ENCODE results near the gene MAP4K5.

Gene MAP4K5

DNA sequence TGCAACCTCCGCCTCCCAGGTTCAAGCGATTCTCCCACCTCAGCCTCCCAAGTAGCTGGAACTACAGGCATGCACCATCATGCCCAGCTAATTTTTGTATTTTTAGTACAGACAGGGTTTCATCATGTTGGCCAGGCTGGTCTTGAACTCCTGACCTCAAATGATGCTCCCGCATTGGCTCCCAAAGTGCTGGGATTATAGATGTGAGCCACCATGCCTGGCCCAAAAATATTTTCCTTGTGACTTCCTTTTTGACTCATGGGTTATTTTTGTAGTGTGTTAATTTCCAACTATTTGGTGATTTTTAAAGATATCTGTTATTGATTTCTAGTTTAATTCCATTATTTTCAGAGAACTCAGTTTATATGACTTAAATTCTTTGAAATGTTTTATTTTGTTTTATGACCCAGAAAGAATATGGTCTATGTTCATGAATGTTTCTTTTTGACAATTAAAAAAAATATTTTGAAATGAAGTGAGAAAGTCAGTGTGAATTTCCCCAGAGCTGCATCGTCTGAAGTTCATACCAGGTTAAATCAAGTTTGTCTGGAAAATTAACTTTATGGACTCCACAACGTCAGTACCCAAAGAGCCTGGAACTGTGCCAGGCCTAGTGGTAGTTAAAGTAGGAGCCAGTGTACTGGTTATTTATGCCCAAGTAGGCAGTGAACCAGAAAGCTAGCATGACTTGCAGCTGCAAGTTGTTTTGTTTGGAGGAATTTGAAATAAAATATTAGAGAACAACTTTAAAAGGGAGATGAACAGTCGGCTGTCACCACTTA is 132.9 kb downstream of the MAP4K5 start:
- DNase-seq (ENCODE audit: low read depth in 2 of 2): no peak

- DNase-seq (ENCODE audit: low read depth in 2 of 2): no peak
These were observed 134.2 kb downstream of the MAP4K5 start for GRCh38 chr14:50398189-50398580.

- no peak for DNase-seq (ENCODE audit: low read depth in 2 of 2)
These were observed 134.8 kb downstream of the MAP4K5 start for GRCh38 chr14:50397390-50398188.

DNA sequence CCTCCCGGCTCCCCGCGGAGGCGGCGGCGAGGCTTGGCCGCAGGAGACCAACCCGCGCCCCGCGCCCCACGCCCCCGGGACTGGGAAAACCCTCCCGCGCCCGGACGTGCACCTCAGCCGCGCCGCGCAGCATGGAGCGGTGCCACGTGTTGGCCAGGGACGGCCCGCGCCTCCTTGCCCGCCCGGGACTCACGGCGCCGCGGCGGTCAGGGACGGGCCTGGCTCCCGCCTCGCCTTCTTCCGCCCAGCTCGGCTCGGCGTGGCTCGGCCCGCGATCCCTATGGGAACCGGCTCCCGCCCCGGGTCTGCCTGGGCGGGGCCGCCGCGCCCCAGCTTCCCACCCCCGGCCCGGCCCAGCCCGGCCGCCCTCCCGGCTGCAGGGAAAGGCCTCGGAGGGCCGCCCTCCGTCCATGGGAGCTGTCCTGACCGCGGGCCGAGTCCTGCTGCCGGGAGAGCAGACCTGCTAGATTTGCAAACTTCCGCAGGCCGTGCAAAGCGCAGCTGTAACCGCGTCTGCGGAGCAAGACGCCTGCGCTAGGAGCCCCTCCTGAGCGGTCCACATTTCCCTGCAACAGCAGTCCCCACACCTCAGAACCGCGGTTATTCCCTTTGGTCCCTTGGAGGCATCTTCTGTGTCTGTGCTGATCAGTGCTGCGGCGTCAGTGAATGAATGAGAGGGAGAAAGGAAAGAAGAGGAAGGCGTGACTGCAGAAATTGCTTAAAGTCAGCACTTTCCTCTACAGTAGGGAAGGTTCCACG is 135.6 kb downstream of the MAP4K5 start, which contains the start of gene CDKL1:
Gene CDKL1, minus strand, starts transcription at position 251 of the 759 bp plus-strand sequence. CDS start 1,013 bp downstream, outside the sequence.
- DNase-seq (ENCODE audit: low read depth in 2 of 2): peak; percentile 26 to 34

DNA sequence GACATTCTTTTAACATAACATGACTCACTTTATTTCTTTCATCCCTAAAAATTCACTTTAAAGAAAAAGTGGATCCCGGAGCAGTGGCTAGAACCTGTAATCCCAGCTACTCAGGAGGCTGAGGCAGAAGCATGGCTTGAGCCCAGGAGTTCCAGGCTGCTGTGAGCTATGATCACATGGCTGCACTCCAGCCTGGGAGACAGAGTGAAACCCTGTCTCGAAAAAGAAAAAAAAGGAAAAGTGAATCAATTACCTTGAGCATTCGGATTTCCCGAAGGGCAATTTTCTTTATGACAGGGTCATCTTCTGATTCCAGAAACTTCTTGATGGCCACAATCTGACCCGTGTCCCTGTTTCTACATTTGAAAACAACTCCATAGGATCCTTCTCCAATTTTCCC is 136.9 kb downstream of the MAP4K5 start:
- no peak for DNase-seq (ENCODE audit: low read depth in 2 of 2)

DNA sequence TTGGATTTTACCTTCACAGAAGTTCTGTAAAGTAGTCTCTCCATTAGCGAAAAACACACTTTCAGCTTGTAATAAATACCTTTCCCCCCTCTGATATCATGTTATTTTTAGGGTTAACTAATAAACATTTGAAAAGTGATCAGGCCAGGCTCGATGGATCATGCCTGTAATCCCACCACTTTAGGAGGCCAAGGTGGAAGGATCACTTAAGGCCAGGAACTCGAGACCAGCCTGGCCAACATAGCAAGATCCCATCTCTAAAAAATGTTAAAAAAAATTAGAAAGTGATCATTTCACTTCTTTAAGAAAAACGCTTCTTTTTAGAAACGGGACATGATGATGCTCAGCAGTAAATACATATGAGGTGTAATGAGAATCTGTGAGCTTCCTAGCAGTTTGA is 137.7 kb downstream of the MAP4K5 start:
- no peak for DNase-seq (ENCODE audit: low read depth in 2 of 2)

DNA sequence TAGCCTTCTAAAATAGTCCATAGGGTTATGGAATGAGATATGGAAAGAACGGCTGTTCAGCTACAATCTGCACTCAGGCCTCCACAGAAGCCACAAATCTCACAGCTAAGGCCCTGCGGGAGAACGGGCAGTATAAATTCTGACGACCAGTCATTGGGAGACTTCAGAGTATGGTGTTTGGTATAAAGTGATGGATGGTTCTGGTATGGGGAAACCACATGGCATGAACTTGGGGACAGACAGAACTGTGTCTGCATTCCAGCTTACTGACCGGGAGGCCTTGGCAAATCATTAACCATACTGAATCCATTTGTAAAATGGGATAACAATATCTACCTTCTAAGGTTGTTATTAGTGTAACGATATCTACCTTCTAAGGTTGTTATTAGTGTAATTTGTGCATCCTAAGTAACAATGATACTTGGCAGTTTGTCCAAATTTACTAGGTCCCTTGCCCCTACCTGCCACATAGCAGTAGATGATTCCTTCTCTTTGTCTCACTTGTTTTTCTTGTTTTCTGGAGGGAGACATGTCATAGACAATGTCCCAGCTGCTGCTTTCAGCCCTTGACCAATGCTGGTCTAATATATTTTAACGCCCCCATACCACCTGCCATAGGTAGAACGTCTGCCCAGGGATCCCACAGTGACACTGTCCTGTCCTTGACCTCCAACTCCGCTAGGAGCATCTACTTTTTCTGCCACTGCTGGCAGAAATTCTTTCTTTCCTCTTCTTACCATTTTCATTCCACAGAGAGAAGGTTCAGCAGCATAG is 142.5 kb downstream of the MAP4K5 start:
- DNase-seq (ENCODE audit: low read depth in 2 of 2): no peak

GRCh38 chr14:50388256-50388931 is 144.0 kb downstream of the MAP4K5 start:
- no peak for DNase-seq (ENCODE audit: low read depth in 2 of 2)

DNA sequence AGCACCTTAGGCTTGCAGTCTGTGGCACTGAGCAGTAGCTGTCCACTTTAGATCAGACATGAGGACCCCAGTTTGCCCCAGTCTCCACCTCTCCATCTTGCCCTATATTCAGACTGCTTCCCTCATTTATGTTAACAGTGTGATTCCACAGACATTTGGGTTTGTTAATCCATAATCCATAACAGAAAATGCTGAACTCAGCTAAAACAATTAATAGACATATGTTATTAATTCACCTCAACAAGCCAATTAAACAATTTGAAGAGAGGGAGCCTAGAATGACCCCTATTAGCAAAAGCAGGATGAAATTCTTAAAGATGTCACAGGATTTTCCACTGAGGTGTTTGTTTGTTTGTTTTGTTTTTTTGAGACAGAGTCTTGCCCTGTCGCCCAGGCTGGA is 144.8 kb downstream of the MAP4K5 start:
- DNase-seq (ENCODE audit: low read depth in 2 of 2): no peak

DNA sequence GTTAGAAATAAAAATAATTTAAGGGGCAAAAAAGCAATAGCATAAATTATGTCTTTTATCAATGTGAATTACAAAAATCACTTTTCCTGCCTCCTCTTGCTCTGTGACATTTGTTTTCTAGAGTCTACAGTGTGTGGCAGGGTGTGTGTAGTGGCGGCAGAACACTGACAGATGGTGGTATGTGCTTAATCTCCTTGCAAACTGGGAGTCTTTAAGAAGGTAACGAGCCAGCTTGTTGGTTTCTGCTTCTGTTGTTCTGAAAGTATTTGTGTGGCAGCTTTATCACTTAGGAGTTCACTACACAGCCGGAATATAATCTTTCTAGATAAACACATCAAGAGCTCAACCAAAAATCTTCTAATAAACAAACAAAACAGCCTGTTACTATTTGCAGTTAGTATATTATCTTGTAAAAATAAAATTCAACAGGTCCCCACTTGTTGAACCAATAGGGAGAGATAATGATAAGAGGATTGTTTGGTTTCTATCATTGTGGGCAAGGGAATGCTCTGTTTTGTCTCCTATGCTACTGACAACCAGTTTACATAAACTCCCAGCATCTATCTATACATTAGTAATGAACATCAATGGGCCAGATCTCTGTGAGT is 148.6 kb downstream of the MAP4K5 start:
- no peak for DNase-seq (ENCODE audit: low read depth in 2 of 2)

DNA sequence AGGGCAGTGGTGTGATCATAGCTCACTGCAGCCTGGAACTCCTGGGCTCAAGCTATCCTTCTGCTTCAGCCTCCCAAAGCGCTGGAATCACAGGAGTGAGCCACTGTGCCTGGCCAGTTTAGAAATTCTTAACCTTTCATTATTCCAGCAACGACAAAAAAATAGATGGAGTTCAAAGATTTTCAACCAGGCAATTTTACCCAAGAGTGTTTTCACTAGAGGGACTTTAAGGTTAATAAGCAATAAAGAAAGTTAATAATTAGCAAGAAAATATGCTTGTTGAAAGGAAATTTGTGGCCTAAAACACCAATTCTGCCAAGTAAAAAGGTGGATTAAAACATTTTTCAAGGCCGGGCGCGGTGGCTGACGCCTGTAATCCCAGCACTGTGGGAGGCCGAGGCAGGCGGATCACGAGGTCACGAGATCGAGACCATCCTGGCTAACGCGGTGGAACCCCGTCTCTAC is 150.5 kb downstream of the MAP4K5 start:
- no peak for DNase-seq (ENCODE audit: low read depth in 2 of 2)

- DNase-seq (ENCODE audit: low read depth in 2 of 2): no peak
These were observed 151.4 kb downstream of the MAP4K5 start for GRCh38 chr14:50381008-50381407.

DNA sequence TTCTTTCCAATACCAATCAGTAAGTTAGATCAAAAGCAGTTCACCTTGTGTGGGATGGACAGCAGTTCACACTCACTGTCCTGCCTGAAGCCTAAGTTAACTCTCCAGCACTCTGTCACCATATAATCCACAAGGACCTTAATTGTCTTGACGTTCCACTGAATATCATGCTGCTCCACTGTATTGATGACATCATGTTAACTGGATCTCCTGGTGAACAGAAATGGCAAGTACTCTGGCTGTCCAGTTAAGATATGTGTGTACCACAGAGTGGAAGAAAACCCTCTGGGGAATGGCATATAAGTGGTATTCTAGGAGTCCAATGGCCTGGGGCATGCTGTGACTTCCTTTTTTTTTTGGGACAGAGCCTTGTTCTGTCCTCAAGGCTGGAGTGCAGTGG is 151.9 kb downstream of the MAP4K5 start:
- no peak for DNase-seq (ENCODE audit: low read depth in 2 of 2)

- no peak for DNase-seq (ENCODE audit: low read depth in 2 of 2)
These were observed 152.8 kb downstream of the MAP4K5 start for GRCh38 chr14:50379563-50379962.

GRCh38 chr14:50377550-50378085 is 154.8 kb downstream of the MAP4K5 start:
- no peak for DNase-seq (ENCODE audit: low read depth in 2 of 2)

- DNase-seq (ENCODE audit: low read depth in 2 of 2): no peak
These were observed 156.6 kb downstream of the MAP4K5 start for GRCh38 chr14:50375760-50376159.

DNA sequence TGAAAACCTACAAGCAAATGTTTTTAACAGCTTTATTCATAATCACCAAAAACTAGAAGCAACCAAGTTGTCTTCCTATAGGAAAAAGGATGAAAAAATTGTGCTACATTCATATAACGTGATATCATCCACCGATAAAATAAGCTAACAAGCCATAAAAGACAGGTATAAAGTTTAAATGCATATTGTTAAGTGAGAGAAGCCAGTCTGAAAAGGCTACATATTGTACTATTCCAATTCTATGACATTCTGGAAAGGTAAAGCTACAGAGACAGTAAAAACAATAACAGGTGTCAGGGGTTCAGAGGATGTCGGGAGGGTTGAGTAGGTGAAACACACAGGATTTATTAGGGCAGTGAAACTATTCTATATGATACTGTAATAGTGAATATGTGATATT is 158.4 kb downstream of the MAP4K5 start:
- no peak for DNase-seq (ENCODE audit: low read depth in 2 of 2)

DNA sequence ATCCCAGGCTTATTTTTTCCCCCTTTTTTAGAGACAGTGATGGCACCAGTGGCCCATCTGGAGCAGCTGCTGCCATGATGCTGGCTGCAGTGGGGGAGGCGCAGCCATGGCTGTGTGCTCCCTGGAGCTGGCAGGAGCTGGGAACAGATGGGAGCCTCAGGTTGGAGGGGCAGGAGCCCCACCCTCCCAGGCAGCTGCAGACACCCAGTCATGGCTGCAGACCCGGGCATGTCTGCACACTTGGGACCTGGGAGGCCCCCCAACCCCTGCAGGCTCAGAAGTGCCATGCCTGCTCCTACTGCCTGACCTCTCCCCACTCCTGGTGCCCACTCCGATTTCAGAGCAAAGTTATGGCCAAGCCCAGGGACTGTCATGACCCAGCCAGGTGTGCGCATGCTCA is 160.8 kb downstream of the MAP4K5 start:
- DNase-seq (ENCODE audit: low read depth in 2 of 2): no peak
